SK-N-SH (cell line): ENCODE measurements around the gene HLA-DPA1.

ENCODE experiments used
- CHD2 ChIP-seq: fragments of 150-350 bp; IDR thresholded peaks from 2 replicates; pipeline ENCODE4 v1.6.1; 2018; ENCODE audit warnings: low read length; ENCODE audit not compliant: partially characterized antibody
- MXI1 ChIP-seq: IDR thresholded peaks from 2 replicates; pipeline ENCODE4 v1.6.1; 2012; ENCODE audit warnings: mild to moderate bottlenecking, low read depth, low read length, improper control_type of control experiment
- NFIC ChIP-seq: IDR thresholded peaks from 2 replicates; pipeline ENCODE4 v1.4.0; 2012; ENCODE audit warnings: borderline replicate concordance
- NRF1 ChIP-seq: IDR thresholded peaks from 2 replicates; pipeline ENCODE4 v1.6.1; 2012; ENCODE audit warnings: low read depth, mild to moderate bottlenecking, low read length
- POLR2AphosphoS5 ChIP-seq: IDR thresholded peaks from 2 replicates; pipeline ENCODE4 v1.6.1; 2012; ENCODE audit warnings: low read depth, low read length
- RAD21 ChIP-seq: IDR thresholded peaks from 2 replicates; pipeline ENCODE4 v1.6.1; 2012; ENCODE audit warnings: mild to moderate bottlenecking, low read length
- RCOR1 ChIP-seq: fragments of 150-350 bp; IDR thresholded peaks from 2 replicates; pipeline ENCODE4 v1.6.1; 2017; ENCODE audit warnings: antibody characterized with exemption, low read length
- SIN3A ChIP-seq: IDR thresholded peaks from 2 replicates; pipeline ENCODE4 v1.6.1; 2012; ENCODE audit warnings: low read depth, mild to moderate bottlenecking, low read length, moderate library complexity, borderline replicate concordance
- SMC3 ChIP-seq: IDR thresholded peaks from 2 replicates; pipeline ENCODE4 v1.6.1; 2012; ENCODE audit warnings: low read depth, low read length, improper control_type of control experiment
- TEAD4 ChIP-seq: IDR thresholded peaks from 2 replicates; pipeline ENCODE4 v1.4.0; 2012; ENCODE audit warnings: mild to moderate bottlenecking, borderline replicate concordance; ENCODE audit not compliant: insufficient read depth
- TF ChIP-seq, protein P1 (sequence below): IDR thresholded peaks from 2 replicates; pipeline ENCODE4 v1.4.0; 2012; ENCODE audit warnings: low read depth
- TF ChIP-seq, protein P2 (sequence below): fragments of 200-600 bp; sonication (generic); IDR thresholded peaks from 2 replicates; pipeline ENCODE4 v1.6.1; 2017; ENCODE audit warnings: antibody characterized with exemption, mild to moderate bottlenecking, moderate library complexity

DNA sequence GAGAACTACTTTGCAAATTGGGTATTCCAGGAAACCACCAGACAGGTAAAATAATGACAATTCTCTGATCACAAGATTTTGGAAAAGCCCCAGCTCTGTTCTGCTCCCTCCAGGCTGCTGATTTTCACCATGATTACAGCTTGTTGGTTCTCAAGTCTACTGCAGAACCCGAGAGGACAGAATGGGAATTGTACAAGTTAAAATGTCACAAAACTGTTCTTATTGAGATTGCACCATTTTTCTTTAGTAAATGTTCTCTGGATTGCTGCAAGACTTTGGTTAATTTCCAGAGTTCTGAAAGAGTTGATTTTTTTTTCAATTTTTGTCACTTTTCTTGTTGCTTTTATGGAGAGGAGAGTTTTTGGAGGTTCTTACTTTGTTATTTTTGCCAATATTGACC is 36.9 kb downstream of the HLA-DPA1 start:
- TF ChIP-seq, protein P1, sequence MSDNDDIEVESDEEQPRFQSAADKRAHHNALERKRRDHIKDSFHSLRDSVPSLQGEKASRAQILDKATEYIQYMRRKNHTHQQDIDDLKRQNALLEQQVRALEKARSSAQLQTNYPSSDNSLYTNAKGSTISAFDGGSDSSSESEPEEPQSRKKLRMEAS, result no peak
- no peak for TF ChIP-seq MXI1
- TF ChIP-seq, protein P2, sequence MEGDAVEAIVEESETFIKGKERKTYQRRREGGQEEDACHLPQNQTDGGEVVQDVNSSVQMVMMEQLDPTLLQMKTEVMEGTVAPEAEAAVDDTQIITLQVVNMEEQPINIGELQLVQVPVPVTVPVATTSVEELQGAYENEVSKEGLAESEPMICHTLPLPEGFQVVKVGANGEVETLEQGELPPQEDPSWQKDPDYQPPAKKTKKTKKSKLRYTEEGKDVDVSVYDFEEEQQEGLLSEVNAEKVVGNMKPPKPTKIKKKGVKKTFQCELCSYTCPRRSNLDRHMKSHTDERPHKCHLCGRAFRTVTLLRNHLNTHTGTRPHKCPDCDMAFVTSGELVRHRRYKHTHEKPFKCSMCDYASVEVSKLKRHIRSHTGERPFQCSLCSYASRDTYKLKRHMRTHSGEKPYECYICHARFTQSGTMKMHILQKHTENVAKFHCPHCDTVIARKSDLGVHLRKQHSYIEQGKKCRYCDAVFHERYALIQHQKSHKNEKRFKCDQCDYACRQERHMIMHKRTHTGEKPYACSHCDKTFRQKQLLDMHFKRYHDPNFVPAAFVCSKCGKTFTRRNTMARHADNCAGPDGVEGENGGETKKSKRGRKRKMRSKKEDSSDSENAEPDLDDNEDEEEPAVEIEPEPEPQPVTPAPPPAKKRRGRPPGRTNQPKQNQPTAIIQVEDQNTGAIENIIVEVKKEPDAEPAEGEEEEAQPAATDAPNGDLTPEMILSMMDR, result no peak
- no peak for TF ChIP-seq POLR2AphosphoS5
- no peak for TF ChIP-seq TEAD4
- no peak for TF ChIP-seq RCOR1
- no peak for TF ChIP-seq RAD21
- TF ChIP-seq NRF1, result no peak
- TF ChIP-seq NFIC, result no peak
- TF ChIP-seq CHD2, result no peak
- no peak for TF ChIP-seq SIN3A
- TF ChIP-seq SMC3, result no peak
